Pancreas (tissue), 10 donors: ENCODE measurements around the gene ZNF614. TPM values are rescaled to one million over a fixed set of nuclear protein-coding genes. Genes with fewer than 3 reads are reported as not detected.
A peak's percentile ranks its signal among the peaks of the same experiment; 100 is the strongest.

Experiments
- ATAC-seq, 4 donors: fragments of 200-7000 bp; cut with Tn5 transposase; one replicate each; pipeline versions ENCODE4 v1.8.0 to v1.9.1; 2020; ENCODE audit warnings: mild to moderate bottlenecking in 4 of 4, moderate library complexity in 4 of 4
- DNase-seq, 6 donors: peaks; one replicate each; pipeline ENCODE4 v3.0.0-alpha.2; 2020
- FAIRE-seq: peaks from 2 replicates; lab custom pipeline; 2012; peaks lifted over from hg19 to GRCh38; lab: Jason Lieb, UNC
- H3K27ac ChIP-seq, 4 donors: fragments of 200-600 bp; sonication (generic); 1 replicate in 3 of 4; 2 replicates in 1 of 4; pipeline versions ENCODE4 v1.5.0 to v1.8.0; 2020
- H3K27me3 ChIP-seq, 4 donors: fragments of 200-600 bp; one replicate each; pipeline ENCODE4 v1.8.0; 2021
- H3K36me3 ChIP-seq, 3 donors: fragments of 200-600 bp; sonication (generic) in 1 of 3; one replicate each; pipeline versions ENCODE4 v1.5.0 to v1.8.0; 2020 to 2021
- H3K4me1 ChIP-seq, 3 donors: fragments of 200-600 bp; one replicate each; pipeline ENCODE4 v1.8.0; 2021
- H3K4me3 ChIP-seq, 4 donors: fragments of 200-600 bp; sonication (generic) in 2 of 4; one replicate each; pipeline versions ENCODE4 v1.5.0 to v1.8.0; 2020 to 2021
- H3K9me3 ChIP-seq, 4 donors: fragments of 200-600 bp; one replicate each; pipeline ENCODE4 v1.8.0; 2021
- WGBS, 2 donors: extraction: QIAGEN DNeasy Blood & Tissue Kit; methylation state at CpG; one replicate each; pipeline ENCODE4 v1.1.7; 2013; 5-methylcytosine and 5-hydroxymethylcytosine counted together
- intact Hi-C, 3 donors: fragments of 100-400 bp; cut with DNase I; formaldehyde crosslinking; loops; one replicate each; pipeline versions ENCODE4 v1.11.1 to v1.14.2; 2022
- polyA plus RNA-seq, 2 donors: library from polyadenylated mRNA; stranded (reverse); fragments of 200-250 nt; gene quantifications; one replicate each; pipeline ENCODE4 v1.2.3, GENCODE V29; 2013
- total RNA-seq, 6 donors: library from RNA; stranded (reverse); fragmentation: NEBNext Ultra II Directional in 4 of 6; extraction: Animal tissue kit (Norgen Biotek cat#: 25700) in 4 of 6; gene quantifications; one replicate each; pipeline versions ENCODE4 v1.2.1 to v1.2.4, GENCODE V29; 2021 to 2023
- TF ChIP-seq, protein P1 (sequence below), 4 donors: fragments of 200-600 bp; sonication (generic) in 3 of 4; IDR thresholded peaks; one replicate each; pipeline versions ENCODE4 v1.5.0 to v1.8.0; 2021; ENCODE audit warnings: antibody characterized with exemption in 4 of 4
- donor health status: healthy with polysubstance abuse.
- donor health status: DM: no; HTN: no; CAD: no; lungs with moderate emphysema.
- donor health status: DM: no; HTN: no; CAD: no.
- donor health status: control.
- donor health status: control.
- donor health status: Bipolar disorder and iron deficiency.
- donor health status: DM: yes; HTN: yes; CAD: no.
- donor health status: DM: no; HTN: no; CAD: no.
- donor health status: DM: no; HTN: no; CAD: no.
- donor health status: DM: yes; HTN: yes; CAD: no.

Gene ZNF614
- total and polyA plus RNA-seq, 8 donors: 1.3 to 4.2 (median 2.1) TPM

DNA sequence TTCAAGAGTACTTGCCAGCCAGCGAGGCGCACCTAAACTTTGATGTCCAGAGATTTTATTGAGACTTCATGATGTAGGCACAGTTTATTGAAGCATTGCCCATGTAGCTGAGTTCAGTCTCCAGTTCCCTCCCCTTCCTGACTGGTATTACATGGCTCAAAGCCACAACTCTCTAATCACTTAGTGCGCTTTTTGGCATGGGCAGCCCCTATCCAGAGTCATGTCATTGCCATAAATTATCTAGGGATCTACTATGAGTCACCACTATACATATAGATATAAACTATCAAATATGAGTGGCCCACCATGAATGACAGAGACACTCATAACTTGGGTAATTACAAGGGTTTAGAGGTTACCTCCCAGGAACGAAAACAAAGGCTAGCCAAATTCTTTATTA lies 7.7 kb downstream of the ZNF614 start:
- WGBS, 2 donors: 93 to 99% methylated on average over 4 of the region's 4 CpGs
- TF ChIP-seq, protein P1, sequence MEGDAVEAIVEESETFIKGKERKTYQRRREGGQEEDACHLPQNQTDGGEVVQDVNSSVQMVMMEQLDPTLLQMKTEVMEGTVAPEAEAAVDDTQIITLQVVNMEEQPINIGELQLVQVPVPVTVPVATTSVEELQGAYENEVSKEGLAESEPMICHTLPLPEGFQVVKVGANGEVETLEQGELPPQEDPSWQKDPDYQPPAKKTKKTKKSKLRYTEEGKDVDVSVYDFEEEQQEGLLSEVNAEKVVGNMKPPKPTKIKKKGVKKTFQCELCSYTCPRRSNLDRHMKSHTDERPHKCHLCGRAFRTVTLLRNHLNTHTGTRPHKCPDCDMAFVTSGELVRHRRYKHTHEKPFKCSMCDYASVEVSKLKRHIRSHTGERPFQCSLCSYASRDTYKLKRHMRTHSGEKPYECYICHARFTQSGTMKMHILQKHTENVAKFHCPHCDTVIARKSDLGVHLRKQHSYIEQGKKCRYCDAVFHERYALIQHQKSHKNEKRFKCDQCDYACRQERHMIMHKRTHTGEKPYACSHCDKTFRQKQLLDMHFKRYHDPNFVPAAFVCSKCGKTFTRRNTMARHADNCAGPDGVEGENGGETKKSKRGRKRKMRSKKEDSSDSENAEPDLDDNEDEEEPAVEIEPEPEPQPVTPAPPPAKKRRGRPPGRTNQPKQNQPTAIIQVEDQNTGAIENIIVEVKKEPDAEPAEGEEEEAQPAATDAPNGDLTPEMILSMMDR (IDR thresholded peaks at IDR 0.05): no peak
- Histone ChIP-seq H3K27me3 (no peaks in the 10 kb centered on the region), H3K4me3 (no peak overlapping the region), H3K9me3 (peaks cover 0 to 6% (median 2%) of the 10 kb centered on the region in 4 donors), H3K4me1 (no peaks in the 10 kb centered on the region), H3K27ac (no peak overlapping the region), H3K36me3 (peaks cover 22 to 80% (median 46%) of the 10 kb centered on the region in 3 donors)
- no peak for DNase-seq
- no peak for ATAC-seq
- intact Hi-C loops: no loop called here
- FAIRE-seq: no peak

DNA sequence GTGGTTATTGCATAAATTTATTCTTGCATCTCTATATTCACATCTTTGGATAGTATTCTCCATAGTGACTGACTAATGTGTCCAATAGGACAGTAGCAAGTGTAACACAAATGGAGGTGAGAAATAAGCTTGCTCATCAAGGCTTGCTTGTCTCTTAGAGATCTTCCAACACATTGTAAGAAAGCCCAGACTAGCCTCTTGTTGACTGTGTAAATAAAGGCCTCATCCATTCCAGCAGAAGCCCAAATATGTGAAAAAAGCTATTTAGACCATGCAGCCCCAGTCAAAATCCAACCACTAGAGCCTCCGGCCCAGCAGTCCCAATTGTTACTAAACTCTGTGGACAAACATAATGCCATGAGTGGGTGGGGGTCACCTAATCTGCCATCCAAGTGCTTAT lies 17.5 kb downstream of the ZNF614 start:
- intact Hi-C loops: no loop called here
- WGBS, 2 donors: 95 to 100% methylated on average over 1 of the region's 1 CpG
- H3K36me3 ChIP-seq: peaks cover 0 to 2% (median 0%) of the 10 kb centered on the region in 3 donors
- no peak overlapping the region for H3K27ac ChIP-seq
- no peaks in the 10 kb centered on the region for H3K9me3 ChIP-seq
- TF ChIP-seq, protein P1 (IDR thresholded peaks at IDR 0.05): no peak
- H3K4me1 ChIP-seq: peaks cover 0 to 6% (median 5%) of the 10 kb centered on the region in 3 donors
- no peak for FAIRE-seq
- no peaks in the 10 kb centered on the region for H3K27me3 ChIP-seq
- no peak for DNase-seq
- ATAC-seq: no peak
- no peak overlapping the region for H3K4me3 ChIP-seq

DNA sequence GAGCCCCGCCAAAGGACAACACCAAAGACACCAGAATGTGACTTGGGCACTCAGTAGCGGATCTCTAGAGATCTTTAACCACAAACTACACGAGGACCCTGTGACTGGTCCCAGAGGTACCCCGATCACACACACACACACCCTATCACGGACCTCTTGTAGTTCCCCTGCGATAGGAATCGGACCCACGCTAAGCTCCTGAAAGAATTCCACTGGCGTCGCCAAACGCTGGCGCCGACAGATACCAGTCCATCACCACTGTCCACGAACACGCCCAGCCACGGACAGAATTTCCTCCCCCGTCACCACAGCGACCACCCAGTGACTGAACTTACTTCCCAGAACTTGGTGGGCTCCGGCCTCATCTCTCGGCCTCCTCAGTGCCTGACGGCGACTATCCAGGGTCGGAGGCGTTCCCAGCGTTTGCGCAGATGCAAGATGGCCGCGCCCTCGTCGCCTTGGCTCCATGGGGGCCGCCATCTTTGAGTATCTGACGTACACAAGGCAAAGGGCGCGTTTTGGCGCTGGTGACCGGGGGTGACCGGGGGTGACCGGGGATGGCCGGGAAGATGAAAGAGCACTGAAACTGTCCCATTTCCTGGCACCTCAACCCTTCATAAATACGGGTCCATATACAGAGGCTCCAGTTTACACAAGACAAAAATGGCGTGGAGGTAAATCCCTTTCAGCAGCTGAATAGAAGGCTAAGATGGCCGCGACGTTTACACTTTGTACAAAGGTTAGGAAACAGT lies 20.2 kb downstream of the ZNF614 start, which contains the start of gene ZNF615:
Gene ZNF615, minus strand, starts transcription at position 406 of the 752 bp plus-strand sequence. CDS start 4,500 bp downstream, outside the sequence.
- Histone ChIP-seq H3K27ac (peak within 1 kb of the TSS; percentile 58 to 85 (median 84)), H3K36me3 (peaks cover 0 to 4% (median 0%) of the 10 kb centered on the region in 3 donors), H3K9me3 (no peaks in the 10 kb centered on the region), H3K27me3 (no peaks in the 10 kb centered on the region), H3K4me3 (peak within 1 kb of the TSS; percentile 70 to 87 (median 72)), H3K4me1 (peaks cover 0 to 6% (median 5%) of the 10 kb centered on the region in 3 donors)
- intact Hi-C loops: no loop called here
- TF ChIP-seq, protein P1 (IDR thresholded peaks at IDR 0.05): no peak
- WGBS, 2 donors: 0 to 1% methylated on average over 44 of the region's 44 CpGs
- no peak for FAIRE-seq
- peak; percentile 80 to 95 (median 89) for DNase-seq
- peak; percentile 99 to 100 (median 99) for ATAC-seq

DNA sequence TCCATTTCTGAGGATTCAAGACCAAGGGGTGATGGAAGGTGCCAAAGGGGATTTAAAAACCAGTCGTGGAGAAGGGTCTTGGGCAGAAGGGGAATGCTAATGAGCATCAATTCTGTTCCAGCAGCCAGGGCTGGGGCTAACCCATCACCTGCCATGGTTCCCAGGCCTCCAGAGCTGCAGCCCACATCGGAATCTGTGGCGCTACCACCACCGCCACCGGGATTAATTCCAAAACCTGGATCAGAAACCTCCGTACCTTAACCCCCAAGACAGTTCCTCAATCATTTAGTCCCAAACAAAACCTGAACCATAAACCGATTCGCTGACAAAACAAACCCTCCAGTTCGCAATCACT lies 20.8 kb downstream of the ZNF614 start:
- Histone ChIP-seq H3K27me3 (no peaks in the 10 kb centered on the region), H3K36me3 (peaks cover 0 to 9% (median 0%) of the 10 kb centered on the region in 3 donors), H3K4me1 (peaks cover 0 to 6% (median 5%) of the 10 kb centered on the region in 3 donors), H3K9me3 (no peaks in the 10 kb centered on the region), H3K27ac (peak overlapping the region; percentile 58 to 85 (median 84)), H3K4me3 (peak overlapping the region; percentile 70 to 87 (median 72))
- ATAC-seq (peak; percentile 56 to 71 (median 65)), FAIRE-seq (no peak), DNase-seq (peak in 4 of 6 donors; percentile 24 to 41 (median 32))
- TF ChIP-seq, protein P1 (IDR thresholded peaks at IDR 0.05): no peak
- intact Hi-C loops: no loop called here
- 1 to 2% methylated on average over 9 of the region's 9 CpGs for WGBS, 2 donors
